ENCODE measurements around the gene MCEE. TPM values are rescaled to one million over a fixed set of nuclear protein-coding genes. Genes with fewer than 3 reads are reported as not detected.
"Not testable (repeated sequence)": the region's sequence is repeated elsewhere in the genome, so short reads cannot be mapped to it uniquely, and the experiment has no call there.

Gene MCEE
- total RNA-seq, 4 donors from 2014 or later = 15.7 to 24.2 (median 18.3) TPM

- intact Hi-C loops (cut with DNase I) = loop anchor here (10.0 kb wide), 1 partner anchor 45 kb away; no protein-coding TSS in a partner anchor
- H3K9me3 ChIP-seq = no peaks in the 10 kb centered on the region
- no peaks in the 10 kb centered on the region for H3K27me3 ChIP-seq
- TF ChIP-seq CTCF (IDR thresholded peaks at IDR 0.05) (no peak), POLR2A (IDR thresholded peaks at IDR 0.05) (no peak)
- H3K27ac ChIP-seq = no peak overlapping the region
- no peaks in the 10 kb centered on the region for H3K36me3 ChIP-seq
- WGBS, 2 donors = 83 to 84% methylated on average over 6 of the region's 6 CpGs
- no peak for DNase-seq
- no peaks in the 10 kb centered on the region for H3K4me1 ChIP-seq
- H3K4me3 ChIP-seq (replicated peaks in 1 of 3) = no peak overlapping the region
Measured at GRCh38 chr2:71120195-71120594, 9.8 kb downstream of the MCEE start.

GRCh38 chr2:71117063-71117462 is 13.0 kb downstream of the MCEE start:
- H3K27ac ChIP-seq = no peak overlapping the region
- TF ChIP-seq CTCF (IDR thresholded peaks at IDR 0.05) = no peak
- TF ChIP-seq POLR2A (IDR thresholded peaks at IDR 0.05) = no peak
- no peak for DNase-seq
- intact Hi-C loops (cut with DNase I) = no loop called here
- H3K27me3 ChIP-seq = no peaks in the 10 kb centered on the region
- no peaks in the 10 kb centered on the region for H3K36me3 ChIP-seq
- no peaks in the 10 kb centered on the region for H3K4me1 ChIP-seq
- no peaks in the 10 kb centered on the region for H3K9me3 ChIP-seq
- H3K4me3 ChIP-seq (replicated peaks in 1 of 3) = no peak overlapping the region

- no peaks in the 10 kb centered on the region for H3K27me3 ChIP-seq
- no peaks in the 10 kb centered on the region for H3K4me1 ChIP-seq
- TF ChIP-seq POLR2A (IDR thresholded peaks at IDR 0.05) (no peak), CTCF (IDR thresholded peaks at IDR 0.05) (no peak)
- H3K27ac ChIP-seq = no peak overlapping the region
- intact Hi-C loops (cut with DNase I) = no loop called here
- 88 to 92% methylated on average over 1 of the region's 1 CpG for WGBS, 2 donors
- no peak overlapping the region for H3K4me3 ChIP-seq (replicated peaks in 1 of 3)
- no peaks in the 10 kb centered on the region for H3K9me3 ChIP-seq
- peaks cover 0 to 2% of the 10 kb centered on the region in 2 donors for H3K36me3 ChIP-seq
- DNase-seq = no peak
Measured at GRCh38 chr2:71113843-71114242, 16.2 kb downstream of the MCEE start.

- intact Hi-C loops (cut with DNase I) = no loop called here
- H3K4me1 ChIP-seq = no peaks in the 10 kb centered on the region
- no peak overlapping the region for H3K4me3 ChIP-seq (replicated peaks in 1 of 3)
- DNase-seq = no peak
- H3K36me3 ChIP-seq = peaks cover 0 to 2% of the 10 kb centered on the region in 2 donors
- WGBS, 2 donors = 92 to 98% methylated on average over 2 of the region's 2 CpGs
- no peak for TF ChIP-seq CTCF (IDR thresholded peaks at IDR 0.05)
- no peak for TF ChIP-seq POLR2A (IDR thresholded peaks at IDR 0.05)
- H3K27ac ChIP-seq = no peak overlapping the region
- no peaks in the 10 kb centered on the region for H3K9me3 ChIP-seq
- no peaks in the 10 kb centered on the region for H3K27me3 ChIP-seq
Measured at GRCh38 chr2:71108091-71108490, 21.9 kb downstream of the MCEE start.

GRCh38 chr2:71106463-71106862 is 23.6 kb downstream of the MCEE start:
- H3K27me3 ChIP-seq; H3K27ac ChIP-seq; H3K9me3 ChIP-seq; H3K4me3 ChIP-seq (replicated peaks in 1 of 3); H3K36me3 ChIP-seq; intact Hi-C loops (cut with DNase I); H3K4me1 ChIP-seq; DNase-seq: not testable (repeated sequence)
- WGBS, 2 donors = 84 to 89% methylated on average over 6 of the region's 6 CpGs

GRCh38 chr2:71103809-71104208 is 26.2 kb downstream of the MCEE start:
- H3K27ac ChIP-seq = no peak overlapping the region
- WGBS, 2 donors = 92 to 93% methylated on average over 3 to 5 of the region's 5 CpGs
- no peak overlapping the region for H3K4me3 ChIP-seq (replicated peaks in 1 of 3)
- H3K4me1 ChIP-seq = no peaks in the 10 kb centered on the region
- intact Hi-C loops (cut with DNase I) = no loop called here
- no peaks in the 10 kb centered on the region for H3K9me3 ChIP-seq
- H3K27me3 ChIP-seq = no peaks in the 10 kb centered on the region
- no peak for DNase-seq
- TF ChIP-seq POLR2A (IDR thresholded peaks at IDR 0.05) (no peak), CTCF (IDR thresholded peaks at IDR 0.05) (no peak)
- H3K36me3 ChIP-seq = no peaks in the 10 kb centered on the region

Measured in thyroid gland (tissue), 4 donors.